Measurements from ENCODE around the gene MAFG. TPM values are rescaled to one million over a fixed set of nuclear protein-coding genes. Genes with fewer than 3 reads are reported as not detected.

The MAFG gene
- total and polyA plus RNA-seq, 7 donors, result 8.8 to 21.9 (median 16.8) TPM

GRCh38 chr17:81939218-81939617 lies 11.7 kb upstream of the MAFG start:
- no peaks in the 10 kb centered on the region for H3K9me3 ChIP-seq
- peaks cover 0 to 32% (median 11%) of the 10 kb centered on the region in 3 donors for H3K27me3 ChIP-seq
- intact Hi-C loops (cut with DNase I), result no loop called here
- no peak overlapping the region for H3K27ac ChIP-seq
- no peak for TF ChIP-seq POLR2A (IDR thresholded peaks at IDR 0.05)
- TF ChIP-seq, protein P1, sequence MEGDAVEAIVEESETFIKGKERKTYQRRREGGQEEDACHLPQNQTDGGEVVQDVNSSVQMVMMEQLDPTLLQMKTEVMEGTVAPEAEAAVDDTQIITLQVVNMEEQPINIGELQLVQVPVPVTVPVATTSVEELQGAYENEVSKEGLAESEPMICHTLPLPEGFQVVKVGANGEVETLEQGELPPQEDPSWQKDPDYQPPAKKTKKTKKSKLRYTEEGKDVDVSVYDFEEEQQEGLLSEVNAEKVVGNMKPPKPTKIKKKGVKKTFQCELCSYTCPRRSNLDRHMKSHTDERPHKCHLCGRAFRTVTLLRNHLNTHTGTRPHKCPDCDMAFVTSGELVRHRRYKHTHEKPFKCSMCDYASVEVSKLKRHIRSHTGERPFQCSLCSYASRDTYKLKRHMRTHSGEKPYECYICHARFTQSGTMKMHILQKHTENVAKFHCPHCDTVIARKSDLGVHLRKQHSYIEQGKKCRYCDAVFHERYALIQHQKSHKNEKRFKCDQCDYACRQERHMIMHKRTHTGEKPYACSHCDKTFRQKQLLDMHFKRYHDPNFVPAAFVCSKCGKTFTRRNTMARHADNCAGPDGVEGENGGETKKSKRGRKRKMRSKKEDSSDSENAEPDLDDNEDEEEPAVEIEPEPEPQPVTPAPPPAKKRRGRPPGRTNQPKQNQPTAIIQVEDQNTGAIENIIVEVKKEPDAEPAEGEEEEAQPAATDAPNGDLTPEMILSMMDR (IDR thresholded peaks at IDR 0.05), result no peak
- TF ChIP-seq EP300 (IDR thresholded peaks at IDR 0.05), result no peak
- no peak for TF ChIP-seq POLR2AphosphoS5 (IDR thresholded peaks at IDR 0.05)
- no peak overlapping the region for H3K4me3 ChIP-seq
- peaks cover 0 to 23% (median 14%) of the 10 kb centered on the region in 4 donors for H3K4me1 ChIP-seq
- no peak for DNase-seq
- H3K36me3 ChIP-seq, result no peaks in the 10 kb centered on the region
- WGBS, 2 donors, result 64 to 80% methylated on average over 15 of the region's 15 CpGs

DNA sequence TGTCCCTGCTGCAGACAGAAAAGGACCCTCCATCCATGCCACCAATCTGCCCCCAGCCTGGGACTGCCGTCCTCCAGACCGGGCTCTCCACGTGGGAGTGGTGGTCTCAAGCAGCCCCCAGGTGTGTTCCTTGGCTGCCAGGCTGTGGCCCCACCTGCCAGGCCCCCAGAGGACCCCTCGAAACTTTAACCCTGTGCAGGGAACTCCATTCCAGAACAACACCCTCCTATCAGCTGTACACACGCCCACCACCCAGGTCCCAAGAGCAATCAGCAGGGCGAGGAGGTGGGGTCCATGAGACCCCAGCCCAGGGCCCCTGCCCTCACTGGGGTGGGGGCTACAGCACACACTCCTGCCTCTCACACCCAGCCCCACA lies 8.2 kb upstream of the MAFG start:
- H3K27ac ChIP-seq, result no peak overlapping the region
- H3K4me3 ChIP-seq, result no peak overlapping the region
- peaks cover 0 to 23% (median 14%) of the 10 kb centered on the region in 4 donors for H3K4me1 ChIP-seq
- no peaks in the 10 kb centered on the region for H3K9me3 ChIP-seq
- DNase-seq, result no peak
- 88 to 90% methylated on average over 6 of the region's 6 CpGs for WGBS, 2 donors
- no peaks in the 10 kb centered on the region for H3K36me3 ChIP-seq
- TF ChIP-seq POLR2AphosphoS5 (IDR thresholded peaks at IDR 0.05) (no peak), POLR2A (IDR thresholded peaks at IDR 0.05) (no peak), EP300 (IDR thresholded peaks at IDR 0.05) (no peak)
- TF ChIP-seq, protein P1 (IDR thresholded peaks at IDR 0.05), result no peak
- no peaks in the 10 kb centered on the region for H3K27me3 ChIP-seq
- intact Hi-C loops (cut with DNase I), result no loop called here

GRCh38 chr17:81934850-81935708 lies 7.5 kb upstream of the MAFG start:
- DNase-seq, result no peak
- intact Hi-C loops (cut with DNase I), result no loop called here
- H3K9me3 ChIP-seq, result no peaks in the 10 kb centered on the region
- H3K4me1 ChIP-seq, result peaks cover 0 to 22% (median 13%) of the 10 kb centered on the region in 4 donors
- 95% methylated on average over 38 of the region's 38 CpGs for WGBS, 2 donors
- no peak overlapping the region for H3K4me3 ChIP-seq
- H3K27ac ChIP-seq, result no peak overlapping the region
- no peaks in the 10 kb centered on the region for H3K36me3 ChIP-seq
- H3K27me3 ChIP-seq, result no peaks in the 10 kb centered on the region
- no peak for TF ChIP-seq POLR2AphosphoS5 (IDR thresholded peaks at IDR 0.05)
- no peak for TF ChIP-seq POLR2A (IDR thresholded peaks at IDR 0.05)
- no peak for TF ChIP-seq EP300 (IDR thresholded peaks at IDR 0.05)
- TF ChIP-seq, protein P1 (IDR thresholded peaks at IDR 0.05), result no peak

- DNase-seq, result no peak
- Histone ChIP-seq H3K4me1 (peaks cover 0 to 22% (median 11%) of the 10 kb centered on the region in 4 donors), H3K36me3 (no peaks in the 10 kb centered on the region), H3K27me3 (peaks cover 0 to under 1% (median 0%) of the 10 kb centered on the region in 3 donors), H3K27ac (no peak overlapping the region), H3K4me3 (no peak overlapping the region), H3K9me3 (no peaks in the 10 kb centered on the region)
- 92% methylated on average over 23 of the region's 23 CpGs for WGBS, 2 donors
- TF ChIP-seq EP300 (IDR thresholded peaks at IDR 0.05), result no peak
- no peak for TF ChIP-seq POLR2A (IDR thresholded peaks at IDR 0.05)
- TF ChIP-seq, protein P1 (IDR thresholded peaks at IDR 0.05), result no peak
- TF ChIP-seq POLR2AphosphoS5 (IDR thresholded peaks at IDR 0.05), result no peak
- intact Hi-C loops (cut with DNase I), result no loop called here
Measured at GRCh38 chr17:81934098-81934757, 6.7 kb upstream of the MAFG start.

All from sigmoid colon (tissue), 7 donors.